ENCODE data around the gene ANKH.
A peak's percentile ranks its signal among the peaks of the same experiment; 100 is the strongest.

The ANKH gene

GRCh38 chr5:14735944-14736343 is 135.6 kb downstream of the ANKH start:
- no peak for DNase-seq (ENCODE audit: low read depth in 2 of 2)

- DNase-seq (ENCODE audit: low read depth in 2 of 2): no peak
Observed at GRCh38 chr5:14734396-14734795, 137.2 kb downstream of the ANKH start.

DNA sequence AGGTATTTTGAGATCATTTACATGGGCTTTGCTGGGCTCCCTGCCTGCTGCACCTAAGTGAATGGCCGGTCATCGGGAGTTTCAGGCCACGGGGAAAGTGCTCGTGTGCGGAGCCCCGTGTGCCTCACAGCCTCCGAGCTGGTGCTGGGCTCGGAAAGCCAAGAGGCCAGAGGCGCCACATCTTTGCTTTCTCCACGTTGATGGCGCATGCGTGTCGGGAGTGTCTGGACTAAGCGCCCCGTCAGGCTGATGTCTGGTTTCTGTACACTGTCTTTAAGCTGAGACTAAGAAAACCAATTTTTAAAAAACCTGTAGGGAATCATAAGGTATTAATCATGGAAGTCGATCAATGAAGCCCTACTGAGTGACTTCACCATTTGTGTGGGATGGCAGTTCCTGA is 137.9 kb downstream of the ANKH start:
- no peak for DNase-seq (ENCODE audit: low read depth in 2 of 2)

GRCh38 chr5:14732991-14733390 is 138.6 kb downstream of the ANKH start:
- DNase-seq (ENCODE audit: low read depth in 2 of 2): no peak

DNA sequence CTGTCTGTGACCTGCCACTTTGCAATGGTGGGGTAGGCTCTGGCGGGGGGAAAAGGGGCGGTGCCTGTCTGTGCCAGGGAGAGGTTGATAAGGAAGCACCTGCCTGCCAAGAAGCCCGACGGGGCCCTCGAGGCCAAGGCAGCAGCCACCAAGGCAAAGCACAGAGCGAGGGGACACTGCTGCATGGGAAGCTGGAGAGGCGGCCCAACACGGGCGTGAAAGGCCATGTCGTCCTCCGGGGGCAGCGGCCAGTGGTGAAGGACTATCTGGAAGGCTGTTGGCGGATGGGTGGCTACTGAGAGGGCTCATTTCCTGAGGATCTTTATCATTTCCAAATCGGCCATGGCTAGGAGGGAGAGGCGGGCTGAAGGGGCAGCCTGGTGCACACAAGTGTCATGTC is 140.7 kb downstream of the ANKH start:
- no peak for DNase-seq (ENCODE audit: low read depth in 2 of 2)

GRCh38 chr5:14730466-14730865 is 141.1 kb downstream of the ANKH start:
- DNase-seq (ENCODE audit: low read depth in 2 of 2): no peak

- DNase-seq (ENCODE audit: low read depth in 2 of 2): no peak
Observed at GRCh38 chr5:14729448-14730385, 141.9 kb downstream of the ANKH start.

GRCh38 chr5:14728459-14728938 is 143.1 kb downstream of the ANKH start:
- no peak for DNase-seq (ENCODE audit: low read depth in 2 of 2)

- DNase-seq (ENCODE audit: low read depth in 2 of 2): no peak
Observed at GRCh38 chr5:14727928-14728458, 143.6 kb downstream of the ANKH start.

GRCh38 chr5:14727428-14727865 is 144.1 kb downstream of the ANKH start:
- DNase-seq (ENCODE audit: low read depth in 2 of 2): peak; percentile 61 to 65

DNA sequence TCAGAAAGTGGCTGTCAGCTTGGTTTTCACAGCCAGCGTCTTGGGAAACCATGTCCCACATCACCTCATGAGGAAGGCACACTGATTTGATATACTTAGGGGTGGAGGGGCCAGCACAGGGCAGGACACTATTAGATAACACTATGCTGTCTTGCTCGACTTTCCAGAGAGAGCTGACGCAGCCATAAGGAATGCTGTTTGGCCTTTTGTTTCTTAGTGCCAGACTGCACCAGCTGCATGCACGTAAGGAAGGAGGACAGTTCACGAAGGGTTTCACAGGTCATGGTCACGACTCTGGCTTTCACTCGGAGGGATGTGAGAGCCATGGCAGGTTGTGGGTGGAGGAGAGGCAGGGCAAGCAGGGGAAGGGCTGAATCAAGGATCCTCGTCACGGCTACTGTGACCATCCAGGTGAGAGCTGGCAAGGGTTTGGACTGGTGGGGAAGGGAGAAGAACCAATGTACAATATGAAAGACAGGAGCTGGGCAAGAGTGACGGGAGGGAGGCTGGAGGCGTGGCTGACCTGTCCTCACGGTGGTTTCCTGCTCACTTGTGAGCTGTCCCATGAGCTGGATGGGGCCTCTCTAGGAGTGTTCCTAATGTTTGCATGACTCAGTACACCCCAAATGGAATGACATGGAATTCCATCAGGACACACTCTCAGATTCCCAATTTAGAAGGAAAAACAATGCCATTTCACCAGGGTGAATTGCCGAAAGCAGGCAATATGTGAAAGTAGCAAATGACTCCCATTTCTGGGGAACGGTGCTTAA is 145.3 kb downstream of the ANKH start:
- DNase-seq (ENCODE audit: low read depth in 2 of 2): no peak

GRCh38 chr5:14724633-14725032 is 146.9 kb downstream of the ANKH start:
- no peak for DNase-seq (ENCODE audit: low read depth in 2 of 2)

- DNase-seq (ENCODE audit: low read depth in 2 of 2): no peak
Observed at GRCh38 chr5:14723701-14724132, 147.9 kb downstream of the ANKH start.

GRCh38 chr5:14722923-14723322 is 148.7 kb downstream of the ANKH start:
- DNase-seq (ENCODE audit: low read depth in 2 of 2): no peak

- DNase-seq (ENCODE audit: low read depth in 2 of 2): no peak
Observed at GRCh38 chr5:14721990-14722656, 149.5 kb downstream of the ANKH start.

- no peak for DNase-seq (ENCODE audit: low read depth in 2 of 2)
Observed at GRCh38 chr5:14720236-14720923, 151.2 kb downstream of the ANKH start.

DNA sequence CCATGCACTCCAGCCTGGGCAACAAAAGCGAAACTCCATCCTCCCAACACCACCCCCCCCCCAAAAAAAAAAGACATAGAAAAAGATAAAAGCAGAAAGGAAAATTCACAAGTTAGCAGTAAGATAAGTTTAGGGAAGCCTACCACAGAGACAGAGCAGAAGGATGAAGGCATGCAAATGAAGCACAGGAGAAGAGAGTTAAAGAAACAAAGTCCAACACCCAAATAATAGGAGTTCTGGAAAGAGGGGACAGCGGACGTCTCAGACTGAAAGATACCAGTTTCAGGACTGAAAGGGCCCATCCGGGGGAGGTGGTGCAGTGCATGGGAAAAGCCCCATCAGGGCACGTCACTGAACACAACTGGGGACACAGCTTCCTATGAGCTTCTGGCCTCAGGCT is 152.8 kb downstream of the ANKH start:
- no peak for DNase-seq (ENCODE audit: low read depth in 2 of 2)

- no peak for DNase-seq (ENCODE audit: low read depth in 2 of 2)
Observed at GRCh38 chr5:14716755-14717752, 154.5 kb downstream of the ANKH start.

DNA sequence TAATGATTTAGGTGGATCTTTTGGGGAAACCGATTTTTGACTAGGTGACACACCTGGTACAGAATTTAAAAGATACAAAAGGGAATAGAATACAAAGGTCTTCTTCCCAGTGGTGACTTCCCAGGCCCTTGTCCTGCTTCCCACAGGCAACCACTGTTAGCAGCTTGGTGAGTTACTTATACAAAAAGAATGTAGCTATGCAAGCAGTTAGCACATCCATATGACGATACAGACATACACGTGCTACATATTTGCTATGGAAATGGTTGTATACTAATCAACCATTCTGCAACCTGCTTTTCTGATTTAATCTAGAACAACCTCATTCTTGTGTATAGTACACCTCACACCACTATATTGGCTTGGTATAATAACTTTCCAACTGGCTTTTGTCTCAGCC is 156.1 kb downstream of the ANKH start:
- DNase-seq (ENCODE audit: low read depth in 2 of 2): no peak

GRCh38 chr5:14714706-14715105 is 156.9 kb downstream of the ANKH start:
- DNase-seq (ENCODE audit: low read depth in 2 of 2): no peak

All from stimulated activated CD8-positive, alpha-beta memory T cell treated with anti-CD3 and anti-CD28 coated beads, Interleukin-2, amount 100 ng/mL, for 48 hours (primary cell).